Activated T-helper 1 cell treated with anti-CD3 and anti-CD28 coated beads, Interleukin-12 subunit alpha, Interleukin-12 subunit beta, Interleukin-2, Interleukin-4 antibody, amounts not matched to agents 30 ng/mL and 10 ng/mL and 1 ng/mL, durations not matched to agents 14 hours and 24 hours and 36 hours (primary cell): ENCODE measurements around the gene HECW1. TPM values are rescaled to one million over a fixed set of nuclear protein-coding genes. Genes with fewer than 3 reads are reported as not detected.

ENCODE experiments used
- DNase-seq: peaks from one replicate; pipeline ENCODE4 v3.0.0; 2021; ENCODE audit warnings: low spot score
- H3K27ac Mint-ChIP-seq: one replicate; pipeline ENCODE4 v1.8.0; 2021; ENCODE audit warnings: mild to moderate bottlenecking, mixed read lengths
- H3K27me3 Mint-ChIP-seq: one replicate; pipeline ENCODE4 v1.8.0; 2022; ENCODE audit warnings: mild to moderate bottlenecking, moderate library complexity, mixed read lengths; ENCODE audit not compliant: insufficient read depth
- H3K36me3 Mint-ChIP-seq: one replicate; pipeline ENCODE4 v1.8.0; 2021; ENCODE audit warnings: low read depth, mixed read lengths
- H3K4me1 Mint-ChIP-seq: one replicate; pipeline ENCODE4 v1.8.0; 2021; ENCODE audit warnings: low read depth, mixed read lengths
- H3K4me3 Mint-ChIP-seq: one replicate; pipeline ENCODE4 v1.8.0; 2021; ENCODE audit warnings: mild to moderate bottlenecking, moderate library complexity, mixed read lengths
- H3K9me3 Mint-ChIP-seq: one replicate; pipeline ENCODE4 v1.8.0; 2021; ENCODE audit warnings: mixed read lengths
- intact Hi-C: fragments of 100-400 bp; cut with micrococcal nuclease; formaldehyde crosslinking; loops from one replicate; pipeline ENCODE4 v1.15.1; 2024
- total RNA-seq: library from RNA; stranded (reverse); gene quantifications from 2 replicates; pipeline ENCODE4 v1.2.3, GENCODE V29; 2022

The HECW1 gene
- total RNA-seq, 1 donor from 2014 or later = not detected

DNA sequence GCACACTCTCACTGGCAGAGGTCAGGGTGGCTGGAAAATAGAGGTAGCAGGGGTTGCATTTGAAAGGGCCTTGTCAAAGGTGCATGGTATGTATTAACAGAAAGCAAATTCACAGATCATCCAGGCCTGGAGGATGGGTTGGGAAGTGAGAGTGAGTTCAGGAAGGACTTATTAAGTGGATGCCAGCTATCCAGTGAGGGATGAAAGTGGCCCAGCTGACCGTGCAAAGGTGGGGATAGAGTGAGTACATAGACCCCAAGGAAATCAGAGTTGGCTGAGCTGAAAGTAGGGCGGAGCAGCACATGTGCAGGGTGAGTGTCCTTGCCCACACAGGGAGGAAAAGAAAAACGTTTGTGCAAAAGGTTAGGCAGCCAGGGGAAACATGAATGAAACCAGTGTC is 58.1 kb downstream of the HECW1 start:
- intact Hi-C loops = loop anchor here (5.0 kb wide), 1 partner anchor 228 kb away; no protein-coding TSS in a partner anchor
- no peaks in the 10 kb centered on the region for H3K36me3 Mint-ChIP-seq
- no peak overlapping the region for H3K4me3 Mint-ChIP-seq
- no peaks in the 10 kb centered on the region for H3K9me3 Mint-ChIP-seq
- peaks cover 2% of the 10 kb centered on the region for H3K27me3 Mint-ChIP-seq
- no peaks in the 10 kb centered on the region for H3K4me1 Mint-ChIP-seq
- H3K27ac Mint-ChIP-seq = no peak overlapping the region
- no peak for DNase-seq

DNA sequence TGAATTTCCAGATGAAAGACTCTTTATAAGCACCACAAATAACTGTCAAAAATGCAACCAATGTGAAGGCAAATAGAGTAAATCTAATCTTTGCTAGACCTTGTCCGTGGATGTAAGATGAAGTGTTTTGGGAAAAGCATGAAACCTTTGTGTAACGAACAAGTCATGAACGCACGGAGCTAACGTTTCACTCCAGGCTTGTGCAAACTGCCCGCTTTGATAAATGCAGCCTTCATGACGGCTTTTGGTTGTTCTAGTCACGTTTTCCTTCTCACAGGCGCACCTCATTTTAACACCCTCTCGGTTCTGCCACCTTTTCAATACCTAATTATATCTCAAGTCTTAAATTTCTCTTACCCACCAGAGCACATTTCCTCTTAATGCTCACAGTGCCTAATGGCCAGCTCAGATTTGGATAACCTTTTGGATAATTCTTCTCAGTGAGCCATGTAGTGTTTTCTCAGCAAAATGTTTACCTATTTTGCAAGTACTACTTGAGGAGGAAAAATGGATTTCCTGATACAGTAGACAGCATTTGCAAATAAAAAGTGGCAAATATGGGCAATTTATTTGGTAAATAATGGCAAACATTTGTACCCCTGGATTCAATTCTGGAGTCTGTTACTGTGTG is 63.2 kb downstream of the HECW1 start:
- intact Hi-C loops = no loop called here
- Mint-ChIP-seq H3K27ac (no peak overlapping the region), H3K27me3 (peaks cover 2% of the 10 kb centered on the region), H3K4me1 (no peaks in the 10 kb centered on the region), H3K4me3 (no peak overlapping the region), H3K36me3 (no peaks in the 10 kb centered on the region), H3K9me3 (no peaks in the 10 kb centered on the region)
- no peak for DNase-seq

DNA sequence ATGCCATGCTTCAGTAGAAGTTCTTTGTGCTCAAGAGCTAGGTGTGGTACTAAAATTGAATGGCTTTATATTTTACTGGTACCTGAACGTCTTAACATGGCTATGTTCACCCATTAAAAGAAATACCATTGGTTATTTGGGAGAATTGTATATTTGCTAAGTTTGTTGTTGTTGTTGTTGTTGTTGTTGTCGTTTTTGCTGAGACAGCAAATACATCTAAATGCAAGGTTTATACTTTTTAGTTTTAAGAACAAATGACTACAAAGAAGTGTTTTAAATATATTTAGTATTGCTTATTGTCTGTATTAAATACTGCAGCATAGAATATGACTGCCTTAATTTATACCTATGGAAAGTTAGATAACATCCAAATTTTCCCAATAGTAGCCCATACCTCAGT is 66.9 kb downstream of the HECW1 start:
- peaks cover 4% of the 10 kb centered on the region for H3K27me3 Mint-ChIP-seq
- no peaks in the 10 kb centered on the region for H3K4me1 Mint-ChIP-seq
- no peak overlapping the region for H3K4me3 Mint-ChIP-seq
- no peak for DNase-seq
- intact Hi-C loops = no loop called here
- no peaks in the 10 kb centered on the region for H3K36me3 Mint-ChIP-seq
- no peak overlapping the region for H3K27ac Mint-ChIP-seq
- H3K9me3 Mint-ChIP-seq = no peaks in the 10 kb centered on the region

DNA sequence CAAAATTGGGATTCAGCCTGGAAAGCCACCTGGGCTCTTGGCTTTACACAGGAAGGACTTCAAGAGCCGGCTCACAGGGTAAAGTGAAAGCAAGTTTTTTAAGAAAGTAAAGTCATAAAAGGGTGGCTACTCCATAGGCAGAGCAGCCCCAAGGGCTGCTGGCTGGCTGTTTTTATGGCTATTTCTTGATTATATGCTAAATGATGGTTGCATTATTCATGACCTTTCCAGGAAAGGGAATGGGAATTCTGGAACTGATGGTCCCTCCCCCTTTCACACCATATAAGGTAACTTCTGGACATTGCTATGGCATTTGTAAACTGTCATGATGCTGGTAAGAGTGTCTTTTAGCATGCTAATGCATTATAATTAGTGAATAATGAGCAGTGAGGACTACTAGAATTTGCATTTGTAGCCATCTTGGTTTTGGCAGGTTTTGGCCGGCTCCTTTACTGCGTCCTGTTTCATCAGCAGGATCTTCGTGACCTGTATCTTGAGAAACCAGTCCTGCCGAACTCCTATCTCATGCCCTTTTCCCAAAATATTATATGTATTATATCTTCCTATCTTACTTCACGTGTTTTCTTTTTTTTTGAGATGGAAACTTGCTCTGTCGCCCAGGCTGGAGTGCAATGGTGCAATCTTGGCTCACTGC is 80.5 kb downstream of the HECW1 start:
- Mint-ChIP-seq H3K9me3 (no peaks in the 10 kb centered on the region), H3K36me3 (no peaks in the 10 kb centered on the region), H3K27ac (no peak overlapping the region), H3K4me1 (no peaks in the 10 kb centered on the region), H3K4me3 (no peak overlapping the region), H3K27me3 (peaks cover 5% of the 10 kb centered on the region)
- DNase-seq = no peak
- intact Hi-C loops = no loop called here

DNA sequence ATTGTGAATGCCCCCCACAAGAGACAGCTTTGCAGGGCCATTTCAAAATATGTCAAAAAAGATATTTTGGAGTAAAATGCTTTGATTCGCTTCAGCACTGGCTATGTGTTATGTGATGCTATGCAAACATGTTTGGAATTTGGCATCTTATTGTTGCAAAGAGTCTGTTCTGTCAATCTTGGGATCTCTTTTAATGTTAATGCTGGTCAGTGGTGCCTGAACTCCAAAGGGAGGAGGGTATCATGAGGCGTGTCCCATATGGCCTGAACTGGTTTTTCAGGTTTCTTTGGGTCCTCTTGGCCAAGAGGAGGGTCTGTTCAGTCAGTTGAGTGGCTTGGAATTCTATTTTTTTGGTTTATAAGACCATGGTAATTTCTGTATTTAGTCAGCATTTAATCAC is 81.4 kb downstream of the HECW1 start:
- Mint-ChIP-seq H3K9me3 (no peaks in the 10 kb centered on the region), H3K4me1 (no peaks in the 10 kb centered on the region), H3K27me3 (peaks cover 5% of the 10 kb centered on the region), H3K4me3 (no peak overlapping the region), H3K36me3 (no peaks in the 10 kb centered on the region), H3K27ac (no peak overlapping the region)
- no peak for DNase-seq
- intact Hi-C loops = no loop called here

DNA sequence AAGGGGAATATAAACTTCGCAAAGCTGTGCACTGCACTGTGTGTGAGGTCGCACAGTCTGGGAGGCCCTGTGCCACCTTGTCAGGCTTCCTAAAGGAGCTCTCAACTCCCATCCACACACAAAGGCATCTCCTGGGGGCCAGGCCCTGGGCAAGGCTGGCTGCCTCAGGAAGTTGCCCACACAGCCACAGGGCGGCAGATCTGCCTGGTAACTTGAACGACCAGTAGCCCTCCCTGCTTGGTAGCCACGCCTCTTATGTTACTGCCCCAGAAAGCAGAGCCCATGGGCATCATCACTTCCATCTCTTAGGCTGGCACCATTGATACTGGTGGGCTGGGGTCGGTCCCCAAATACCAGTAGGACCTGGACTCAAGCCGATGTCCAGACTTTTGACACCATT is 82.8 kb downstream of the HECW1 start:
- intact Hi-C loops = no loop called here
- no peaks in the 10 kb centered on the region for H3K36me3 Mint-ChIP-seq
- no peaks in the 10 kb centered on the region for H3K4me1 Mint-ChIP-seq
- H3K9me3 Mint-ChIP-seq = no peaks in the 10 kb centered on the region
- DNase-seq = no peak
- no peak overlapping the region for H3K4me3 Mint-ChIP-seq
- peaks cover 5% of the 10 kb centered on the region for H3K27me3 Mint-ChIP-seq
- no peak overlapping the region for H3K27ac Mint-ChIP-seq

DNA sequence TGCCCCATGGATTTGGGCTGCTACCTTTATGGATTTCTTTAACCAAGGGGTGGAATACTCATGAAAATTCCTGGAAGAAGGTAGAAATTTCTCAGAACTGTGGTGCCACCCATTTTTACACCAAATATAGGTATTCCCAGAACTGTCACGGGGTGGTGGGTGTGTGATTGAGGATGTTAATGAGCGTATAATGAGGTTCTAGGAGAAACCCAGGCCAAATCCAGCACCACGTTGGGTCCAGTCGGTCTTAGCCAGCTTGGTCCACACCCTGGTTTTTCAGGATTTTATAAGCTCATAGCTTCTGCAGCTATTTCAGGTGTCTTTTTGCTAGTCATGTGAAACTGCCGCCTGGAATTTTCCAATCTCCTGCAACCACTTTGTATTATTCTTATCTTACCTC is 83.3 kb downstream of the HECW1 start:
- peaks cover 5% of the 10 kb centered on the region for H3K27me3 Mint-ChIP-seq
- no peaks in the 10 kb centered on the region for H3K36me3 Mint-ChIP-seq
- intact Hi-C loops = no loop called here
- no peak overlapping the region for H3K27ac Mint-ChIP-seq
- H3K4me1 Mint-ChIP-seq = no peaks in the 10 kb centered on the region
- no peak overlapping the region for H3K4me3 Mint-ChIP-seq
- no peaks in the 10 kb centered on the region for H3K9me3 Mint-ChIP-seq
- DNase-seq = no peak

DNA sequence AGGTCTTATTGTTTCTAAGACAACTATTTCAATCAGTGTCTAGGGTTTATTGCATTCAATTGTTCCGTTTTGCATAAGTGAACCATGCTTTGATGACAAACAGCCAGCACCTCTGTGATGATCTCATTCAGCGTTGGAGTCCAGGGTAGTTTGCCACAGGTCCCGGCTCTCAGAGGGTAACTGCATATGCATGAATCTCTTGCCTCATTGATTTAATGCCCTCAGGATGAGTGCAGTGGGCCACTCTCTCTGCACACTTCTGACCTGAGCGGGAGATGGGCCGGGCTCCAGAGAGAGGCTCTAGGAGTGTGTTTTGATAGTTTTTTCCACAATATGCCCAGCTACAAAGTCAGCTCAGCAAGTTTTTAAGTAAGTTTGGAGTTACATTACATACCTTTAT is 83.9 kb downstream of the HECW1 start:
- no peak for DNase-seq
- Mint-ChIP-seq H3K27ac (no peak overlapping the region), H3K36me3 (no peaks in the 10 kb centered on the region), H3K9me3 (no peaks in the 10 kb centered on the region), H3K4me3 (no peak overlapping the region), H3K27me3 (peaks cover 2% of the 10 kb centered on the region), H3K4me1 (no peaks in the 10 kb centered on the region)
- intact Hi-C loops = no loop called here

DNA sequence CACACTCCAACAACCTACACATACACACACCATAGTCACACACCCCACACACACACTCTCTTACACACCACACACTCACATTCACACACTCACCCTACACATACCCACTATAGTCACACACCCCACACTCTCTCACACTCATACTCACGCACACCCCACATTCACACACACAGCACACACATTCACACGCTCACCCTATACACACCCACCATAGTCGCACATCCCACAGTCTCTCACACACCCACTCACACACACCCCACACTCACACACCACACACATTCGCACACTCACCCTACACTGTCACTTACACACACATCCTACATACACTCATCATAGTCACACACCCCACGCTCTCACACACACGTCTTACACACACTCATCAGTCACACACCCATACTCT is 85.6 kb downstream of the HECW1 start:
- Mint-ChIP-seq H3K27ac (no peak overlapping the region), H3K36me3 (no peaks in the 10 kb centered on the region), H3K4me3 (no peak overlapping the region), H3K9me3 (no peaks in the 10 kb centered on the region), H3K4me1 (no peaks in the 10 kb centered on the region), H3K27me3 (peaks cover 2% of the 10 kb centered on the region)
- intact Hi-C loops = no loop called here
- no peak for DNase-seq

DNA sequence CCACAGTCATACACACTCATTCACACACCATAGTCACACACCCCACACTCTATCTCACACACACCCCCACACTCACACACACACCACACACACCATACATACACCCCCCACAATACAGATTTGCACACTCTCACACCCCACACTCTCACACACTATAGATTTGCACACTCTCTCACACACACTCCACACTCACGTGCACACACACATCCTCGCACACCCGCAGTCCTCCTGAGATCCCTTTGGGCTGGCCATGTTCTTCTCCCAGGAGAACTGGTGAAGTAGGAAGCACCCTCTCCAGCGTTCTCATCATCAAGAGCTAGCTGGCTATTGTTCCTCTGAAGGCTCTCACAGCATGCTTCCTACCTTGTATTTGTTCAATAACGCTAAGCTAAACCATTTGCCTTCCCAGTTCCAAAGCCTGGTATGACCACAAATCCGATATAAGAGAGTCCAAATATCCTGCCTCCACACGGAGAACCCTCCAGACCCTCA is 86.2 kb downstream of the HECW1 start:
- DNase-seq = no peak
- Mint-ChIP-seq H3K9me3 (no peaks in the 10 kb centered on the region), H3K27me3 (no peaks in the 10 kb centered on the region), H3K27ac (no peak overlapping the region), H3K36me3 (no peaks in the 10 kb centered on the region), H3K4me1 (no peaks in the 10 kb centered on the region), H3K4me3 (no peak overlapping the region)
- intact Hi-C loops = no loop called here

DNA sequence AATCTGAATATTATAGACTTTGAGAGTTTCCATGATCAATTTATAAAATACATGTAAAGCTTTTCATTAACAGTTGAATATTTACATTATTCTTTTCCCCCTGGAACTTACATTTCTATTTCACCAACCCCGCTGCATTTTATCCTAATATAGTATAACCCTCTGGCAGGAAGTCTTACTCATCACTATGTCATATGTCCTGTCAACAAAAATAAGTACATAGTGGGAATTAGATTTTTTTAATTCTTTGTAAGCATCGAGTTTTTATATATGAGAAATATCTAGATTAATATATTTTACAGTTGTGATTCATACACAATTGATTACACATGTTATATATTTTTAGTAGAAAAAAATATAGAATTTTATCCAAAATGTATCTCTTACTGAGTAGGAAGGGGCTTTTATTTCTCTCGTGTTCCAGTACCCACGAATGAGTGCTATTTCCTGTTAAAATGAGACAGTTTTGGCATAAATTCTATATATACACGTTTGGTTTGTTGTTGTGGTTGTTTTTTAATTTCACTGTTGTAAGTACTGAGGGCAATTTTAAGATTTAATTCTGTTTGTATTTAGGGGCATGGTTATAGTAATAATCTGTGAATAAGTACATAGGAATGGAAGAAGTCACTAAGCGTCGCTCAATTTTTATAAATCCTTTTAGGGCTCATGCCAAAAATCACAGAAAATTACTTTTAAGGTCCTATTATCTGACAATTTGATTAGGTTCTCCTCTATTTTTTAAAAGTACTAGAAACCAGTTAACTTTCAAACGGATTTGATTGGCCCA is 87.1 kb downstream of the HECW1 start:
- Mint-ChIP-seq H3K4me1 (no peaks in the 10 kb centered on the region), H3K36me3 (no peaks in the 10 kb centered on the region), H3K27me3 (no peaks in the 10 kb centered on the region), H3K27ac (no peak overlapping the region), H3K4me3 (no peak overlapping the region), H3K9me3 (no peaks in the 10 kb centered on the region)
- intact Hi-C loops = no loop called here
- no peak for DNase-seq

DNA sequence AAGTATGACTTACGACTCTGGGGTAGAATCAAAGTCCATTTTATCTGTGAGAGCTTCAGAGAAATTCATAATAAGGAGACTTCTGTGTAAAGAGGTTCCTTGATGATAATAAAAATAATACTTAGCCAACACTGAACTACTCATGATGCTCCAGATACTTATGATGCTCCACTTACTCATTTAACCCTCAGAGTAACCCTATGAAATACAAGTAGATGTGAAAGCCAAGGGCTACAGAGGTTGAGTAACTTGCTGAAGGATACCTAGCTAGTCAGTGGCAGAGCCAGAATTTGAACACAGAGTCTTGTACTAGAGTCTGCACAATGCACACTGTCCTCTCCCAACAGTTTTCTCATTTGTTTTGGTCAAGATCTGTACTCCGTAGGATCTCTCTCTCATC is 89.5 kb downstream of the HECW1 start:
- Mint-ChIP-seq H3K36me3 (no peaks in the 10 kb centered on the region), H3K9me3 (no peaks in the 10 kb centered on the region), H3K4me3 (no peak overlapping the region), H3K27me3 (no peaks in the 10 kb centered on the region), H3K27ac (no peak overlapping the region), H3K4me1 (no peaks in the 10 kb centered on the region)
- intact Hi-C loops = no loop called here
- DNase-seq = no peak

DNA sequence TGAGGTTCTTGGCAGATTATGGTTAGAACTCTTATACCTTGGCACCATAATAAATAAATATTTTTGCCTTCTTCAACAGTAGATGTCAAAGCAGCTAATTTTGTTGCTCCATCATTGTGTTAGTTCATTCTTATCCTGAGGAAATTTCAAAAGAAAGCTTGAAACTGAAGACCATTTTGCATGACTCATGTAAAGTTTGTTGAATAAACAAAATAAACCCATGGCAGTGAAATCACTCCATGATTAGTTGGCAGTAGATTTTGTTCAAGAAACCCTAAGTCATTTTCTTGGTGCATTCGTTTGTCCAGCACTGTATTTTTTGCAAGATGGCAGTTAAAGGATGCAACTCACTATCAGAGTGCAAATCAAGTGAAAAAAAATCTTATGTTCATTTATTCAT is 91.6 kb downstream of the HECW1 start:
- Mint-ChIP-seq H3K27me3 (no peaks in the 10 kb centered on the region), H3K4me3 (no peak overlapping the region), H3K4me1 (no peaks in the 10 kb centered on the region), H3K9me3 (no peaks in the 10 kb centered on the region), H3K27ac (no peak overlapping the region), H3K36me3 (no peaks in the 10 kb centered on the region)
- no peak for DNase-seq
- intact Hi-C loops = no loop called here
